LHCN-M2 (cell line): ENCODE measurements around the gene MTIF2. TPM values are rescaled to one million over a fixed set of nuclear protein-coding genes. Genes with fewer than 3 reads are reported as not detected.
"Not testable (repeated sequence)": the region's sequence is repeated elsewhere in the genome, so short reads cannot be mapped to it uniquely, and the experiment has no call there.

ENCODE experiments used
- DNase-seq: peaks from one replicate; pipeline ENCODE4 v3.0.0-alpha.2; 2012; ENCODE audit warnings: low read depth
- total RNA-seq: library from RNA; depleted of rRNA; stranded (reverse); fragments of >200 nt; gene quantifications from 2 replicates; pipeline ENCODE4 v1.2.3, GENCODE V29; 2014; rRNA removed

Gene MTIF2
- total RNA-seq, 1 experiment from 2014 or later: 30.1 TPM

DNA sequence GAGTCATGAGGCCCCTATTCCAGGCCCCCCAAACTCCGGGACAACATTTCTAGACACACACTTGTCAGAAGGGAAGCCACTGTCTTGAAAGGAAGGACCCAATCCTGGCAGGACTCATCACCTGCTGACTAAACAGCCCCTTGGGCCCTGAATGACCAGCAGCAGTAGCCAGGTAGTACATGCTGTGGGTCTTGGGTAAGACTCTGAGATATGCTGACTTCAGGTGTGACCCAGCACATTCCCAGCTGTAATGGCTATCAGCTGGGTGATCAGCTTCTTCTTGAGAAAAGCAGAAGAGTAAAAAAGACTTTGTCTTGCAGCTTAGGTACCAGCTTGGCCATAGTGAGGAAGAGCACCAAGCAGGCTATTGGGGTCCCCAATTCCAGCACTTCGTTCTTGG, 72.5 kb downstream of the MTIF2 start:
- DNase-seq: no peak

DNA sequence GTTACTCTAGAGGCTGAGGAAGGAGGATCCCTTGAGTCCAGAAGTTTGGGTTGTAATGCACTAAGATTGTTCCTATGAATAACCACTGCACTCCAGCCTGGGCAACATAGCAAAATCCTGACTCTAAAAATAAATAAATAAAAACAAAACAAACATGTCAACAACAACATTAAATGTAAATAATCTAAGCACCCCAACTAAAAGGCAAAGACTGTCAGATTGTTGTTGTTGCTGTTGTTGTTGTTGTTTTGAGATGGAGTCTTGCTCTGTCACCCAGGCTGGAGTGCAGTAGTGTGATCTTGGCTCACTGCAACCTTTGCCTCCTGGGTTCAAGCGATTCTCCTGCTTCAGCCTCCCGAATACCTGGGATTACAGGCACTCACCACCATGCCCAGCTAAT, 77.1 kb downstream of the MTIF2 start:
- not testable (repeated sequence) for DNase-seq

DNA sequence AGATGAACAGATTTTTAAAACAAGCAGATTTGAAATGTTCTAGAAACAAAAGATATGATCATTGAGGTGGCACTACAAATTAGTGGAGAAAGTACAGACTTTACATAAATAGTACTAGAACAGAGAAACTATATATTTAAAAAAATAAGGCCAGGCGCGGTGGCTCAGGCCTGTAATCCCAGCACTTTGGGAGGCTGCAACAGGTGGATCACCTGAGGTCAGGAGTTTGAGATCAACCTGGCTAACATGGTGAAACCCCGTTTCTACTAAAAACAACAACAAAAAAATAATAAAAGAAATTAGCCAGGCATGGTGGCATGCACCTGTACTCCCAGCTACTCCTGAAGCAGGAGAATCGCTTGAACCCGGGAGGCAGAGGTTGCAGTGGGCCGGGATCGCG, 82.2 kb downstream of the MTIF2 start:
- DNase-seq: not testable (repeated sequence)

Other genes with a start within 250 kb of the MTIF2 start
- gene RTN4, start 218.8 kb downstream of the MTIF2 start, total RNA-seq: 547 and 585 TPM in 2 replicates
- 2.4 and 3.0 TPM in 2 replicates for gene CLHC1, start 36.9 kb downstream of the MTIF2 start, total RNA-seq
- 812 and 1,153 TPM in 2 replicates for gene RPS27A, start 36.5 kb downstream of the MTIF2 start, total RNA-seq
- 67.1 and 77.1 TPM in 2 replicates for gene CCDC88A, start 150.6 kb upstream of the MTIF2 start, total RNA-seq